ENCODE results near the gene C1orf232. TPM values are rescaled to one million over a fixed set of nuclear protein-coding genes. Genes with fewer than 3 reads are reported as not detected.

C1orf232 gene
- total and polyA plus RNA-seq, 2 donors (not counting 1 experiment from before 2014, with no cell fraction given): not detected

DNA sequence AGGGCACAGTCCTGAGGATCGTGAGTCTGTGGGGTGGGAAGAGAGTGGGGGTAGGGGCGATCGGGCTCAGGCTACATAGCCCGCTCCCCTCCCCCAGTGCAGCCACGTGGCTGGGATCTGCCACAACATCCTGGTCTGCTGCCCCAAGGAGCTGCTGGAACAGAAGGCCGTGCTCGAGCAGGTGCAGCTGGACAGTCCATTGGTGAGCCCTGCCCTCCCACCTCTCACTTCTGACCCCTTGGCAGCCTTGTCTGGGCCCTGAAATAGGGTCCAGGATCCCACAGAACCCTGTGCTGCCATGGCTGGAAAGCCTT is 13.6 kb upstream of the C1orf232 start:
- no peak overlapping the region for H3K9ac ChIP-seq (ENCODE audit: low read length)
- DNase-seq (no peak), ATAC-seq (ENCODE audit: low read depth) (no peak)
- no peaks in the 10 kb centered on the region for H3K4me1 ChIP-seq (ENCODE audit: control insufficient read depth in 2 of 2, insufficient read depth in 2 of 2, low read length in 2 of 2)
- H3K4me3 ChIP-seq (ENCODE audit: control extremely low read depth in 1 of 5, extremely low read depth in 1 of 5, insufficient read depth in 1 of 5, low read depth in 2 of 5, low read length in 4 of 5): no peak overlapping the region
- no peak overlapping the region for H3K27ac Mint-ChIP-seq
- H3K4me1 Mint-ChIP-seq: no peaks in the 10 kb centered on the region
- H3K4me2 ChIP-seq (replicated peaks; ENCODE audit: low read depth, low read length, poor library complexity, severe bottlenecking): no peak overlapping the region
- no peaks in the 10 kb centered on the region for H3K27me3 Mint-ChIP-seq
- H3K79me2 ChIP-seq (ENCODE audit: control insufficient read depth, insufficient read depth, low read length): no peaks in the 10 kb centered on the region
- ChIA-PET CTCF (interaction anchor here (2.2 kb wide), 1 partner anchor 13 kb away, joined by 9 read pairs; the partner anchor contains the start of gene ZNF593), POLR2A (no interaction called here)
- TF ChIP-seq, protein P1, sequence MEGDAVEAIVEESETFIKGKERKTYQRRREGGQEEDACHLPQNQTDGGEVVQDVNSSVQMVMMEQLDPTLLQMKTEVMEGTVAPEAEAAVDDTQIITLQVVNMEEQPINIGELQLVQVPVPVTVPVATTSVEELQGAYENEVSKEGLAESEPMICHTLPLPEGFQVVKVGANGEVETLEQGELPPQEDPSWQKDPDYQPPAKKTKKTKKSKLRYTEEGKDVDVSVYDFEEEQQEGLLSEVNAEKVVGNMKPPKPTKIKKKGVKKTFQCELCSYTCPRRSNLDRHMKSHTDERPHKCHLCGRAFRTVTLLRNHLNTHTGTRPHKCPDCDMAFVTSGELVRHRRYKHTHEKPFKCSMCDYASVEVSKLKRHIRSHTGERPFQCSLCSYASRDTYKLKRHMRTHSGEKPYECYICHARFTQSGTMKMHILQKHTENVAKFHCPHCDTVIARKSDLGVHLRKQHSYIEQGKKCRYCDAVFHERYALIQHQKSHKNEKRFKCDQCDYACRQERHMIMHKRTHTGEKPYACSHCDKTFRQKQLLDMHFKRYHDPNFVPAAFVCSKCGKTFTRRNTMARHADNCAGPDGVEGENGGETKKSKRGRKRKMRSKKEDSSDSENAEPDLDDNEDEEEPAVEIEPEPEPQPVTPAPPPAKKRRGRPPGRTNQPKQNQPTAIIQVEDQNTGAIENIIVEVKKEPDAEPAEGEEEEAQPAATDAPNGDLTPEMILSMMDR (IDR thresholded peaks at IDR 0.05): no peak
- TF ChIP-seq EZH2 (IDR thresholded peaks at IDR 0.05; ENCODE audit: borderline replicate concordance, insufficient read depth, low read depth, low read length, poor library complexity, severe bottlenecking): no peak
- H3K4me3 Mint-ChIP-seq: no peak overlapping the region
- no peaks in the 10 kb centered on the region for H3K9me3 ChIP-seq (ENCODE audit: control extremely low read depth in 1 of 3, control insufficient read depth in 2 of 3, insufficient read depth in 1 of 3, low read length in 2 of 3)
- H3K9me3 Mint-ChIP-seq (ENCODE audit: insufficient read depth): no peaks in the 10 kb centered on the region
- H3K27ac ChIP-seq (ENCODE audit: low read length in 2 of 2): no peak overlapping the region
- 95% methylated on average over 7 of the region's 7 CpGs for WGBS (ENCODE audit: insufficient coverage)
- no peaks in the 10 kb centered on the region for H3K36me3 ChIP-seq (replicated peaks in 1 of 2; ENCODE audit: control extremely low read depth in 1 of 2, control insufficient read depth in 1 of 2, extremely low read depth in 1 of 2, insufficient read depth in 2 of 2, low read length in 1 of 2)
- H4K20me1 ChIP-seq (ENCODE audit: control insufficient read depth, insufficient read depth, low read length, poor library complexity, severe bottlenecking): no peaks in the 10 kb centered on the region
- no peak overlapping the region for H2AFZ ChIP-seq (ENCODE audit: insufficient read depth, low read depth, low read length, poor library complexity, severe bottlenecking)
- no peaks in the 10 kb centered on the region for H3K27me3 ChIP-seq (replicated peaks in 1 of 4; ENCODE audit: control extremely low read depth in 1 of 4, control insufficient read depth in 3 of 4, insufficient read depth in 4 of 4, low read length in 3 of 4)
- intact Hi-C loops (cut with micrococcal nuclease): no loop called here

DNA sequence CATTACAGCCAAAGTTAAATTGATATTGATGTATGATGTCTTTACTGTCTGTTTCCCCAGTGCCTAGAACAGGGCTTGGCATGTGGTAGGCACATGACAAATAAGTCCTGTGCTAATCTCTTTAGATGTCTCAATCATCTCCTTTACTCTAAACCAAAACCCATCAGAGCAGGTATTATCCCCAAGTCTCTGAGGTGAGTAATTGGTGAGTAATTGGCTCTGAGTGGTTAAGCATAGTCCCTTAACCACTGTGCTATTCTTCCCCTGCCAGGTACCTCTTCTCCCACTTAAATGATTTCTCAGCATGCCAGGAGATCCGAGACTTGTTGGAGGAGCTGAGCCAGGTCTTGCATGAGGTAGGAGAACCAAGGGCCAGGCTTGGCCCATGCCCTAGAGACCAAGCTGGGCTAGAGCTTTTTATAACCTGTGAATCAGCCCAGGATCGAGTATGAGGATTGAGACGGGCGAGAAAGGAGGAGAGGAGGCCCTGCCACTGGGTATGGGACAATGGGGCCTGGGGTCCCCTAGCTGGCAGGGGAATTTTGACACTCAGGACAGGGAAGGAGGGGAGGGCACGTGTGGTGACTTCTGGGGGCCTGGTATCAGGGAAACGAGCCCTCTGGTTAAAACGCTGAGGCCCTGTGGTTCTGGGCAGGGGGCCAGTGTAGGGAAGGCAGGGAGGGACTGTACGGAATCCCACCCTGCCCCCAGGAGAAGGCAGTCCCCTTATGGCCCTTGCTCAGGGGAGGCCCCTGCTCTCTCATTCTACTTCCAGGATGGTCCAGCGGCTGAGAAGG is 13.0 kb upstream of the C1orf232 start:
- Histone ChIP-seq H3K4me3 (ENCODE audit: control extremely low read depth in 1 of 5, extremely low read depth in 1 of 5, insufficient read depth in 1 of 5, low read depth in 2 of 5, low read length in 4 of 5) (no peak overlapping the region), H3K4me1 (ENCODE audit: control insufficient read depth in 2 of 2, insufficient read depth in 2 of 2, low read length in 2 of 2) (no peaks in the 10 kb centered on the region), H4K20me1 (ENCODE audit: control insufficient read depth, insufficient read depth, low read length, poor library complexity, severe bottlenecking) (no peaks in the 10 kb centered on the region), H3K27ac (ENCODE audit: low read length in 2 of 2) (no peak overlapping the region), H3K27me3 (replicated peaks in 1 of 4; ENCODE audit: control extremely low read depth in 1 of 4, control insufficient read depth in 3 of 4, insufficient read depth in 4 of 4, low read length in 3 of 4) (no peaks in the 10 kb centered on the region), H3K79me2 (ENCODE audit: control insufficient read depth, insufficient read depth, low read length) (no peaks in the 10 kb centered on the region), H3K9ac (ENCODE audit: low read length) (no peak overlapping the region), H2AFZ (ENCODE audit: insufficient read depth, low read depth, low read length, poor library complexity, severe bottlenecking) (no peak overlapping the region), H3K9me3 (ENCODE audit: control extremely low read depth in 1 of 3, control insufficient read depth in 2 of 3, insufficient read depth in 1 of 3, low read length in 2 of 3) (no peaks in the 10 kb centered on the region), H3K4me2 (replicated peaks; ENCODE audit: low read depth, low read length, poor library complexity, severe bottlenecking) (no peak overlapping the region), H3K36me3 (replicated peaks in 1 of 2; ENCODE audit: control extremely low read depth in 1 of 2, control insufficient read depth in 1 of 2, extremely low read depth in 1 of 2, insufficient read depth in 2 of 2, low read length in 1 of 2) (no peaks in the 10 kb centered on the region)
- no peak for TF ChIP-seq EZH2 (IDR thresholded peaks at IDR 0.05; ENCODE audit: borderline replicate concordance, insufficient read depth, low read depth, low read length, poor library complexity, severe bottlenecking)
- TF ChIP-seq, protein P1 (IDR thresholded peaks at IDR 0.05): no peak
- ChIA-PET POLR2A (no interaction called here), CTCF (interaction anchor here (0.7 to 1.5 kb wide), 2 partner anchors 52 to 238 kb away, joined by 3 read pairs; partner anchors contain the start of gene CEP85)
- Mint-ChIP-seq H3K9me3 (ENCODE audit: insufficient read depth) (no peaks in the 10 kb centered on the region), H3K4me1 (no peaks in the 10 kb centered on the region), H3K4me3 (no peak overlapping the region), H3K27me3 (no peaks in the 10 kb centered on the region), H3K27ac (no peak overlapping the region)
- ATAC-seq (ENCODE audit: low read depth) (no peak), DNase-seq (no peak)
- WGBS (ENCODE audit: insufficient coverage): 80% methylated on average over 8 of the region's 9 CpGs
- intact Hi-C loops (cut with micrococcal nuclease): no loop called here

All from B cell (primary cell).